CD14-positive monocyte (primary cell): ENCODE data around the gene TTLL8. TPM values are rescaled to one million over a fixed set of nuclear protein-coding genes. Genes with fewer than 3 reads are reported as not detected.
A peak's percentile ranks its signal among the peaks of the same experiment; 100 is the strongest.
"Not testable (repeated sequence)": the region's sequence is repeated elsewhere in the genome, so short reads cannot be mapped to it uniquely, and the experiment has no call there.

Source experiments
- DNase-seq, 3 donors: peaks; one replicate each; pipeline ENCODE4 v3.0.0-alpha.2; 2011 to 2022
- H2AFZ ChIP-seq: 2 replicates; pipeline ENCODE4 v1.6.0; 2012; ENCODE audit warnings: mild to moderate bottlenecking, low read depth, low read length, inconsistent platforms; ENCODE audit not compliant: insufficient read depth, poor library complexity, severe bottlenecking
- H3K27ac ChIP-seq, 2 donors: 1 replicate in 1 of 2; 2 replicates in 1 of 2; pipeline ENCODE4 v1.5.1; 2012 to 2013; ENCODE audit warnings: low read length in 2 of 2, control low read depth in 1 of 2, inconsistent platforms in 1 of 2, low read depth in 1 of 2, mild to moderate bottlenecking in 1 of 2
- H3K27me3 ChIP-seq, 2 donors: one replicate each; pipeline versions ENCODE4 v1.6.0 to v1.6.1; 2011 to 2013; ENCODE audit warnings: low read length in 2 of 2; ENCODE audit not compliant: control insufficient read depth in 2 of 2, insufficient read depth in 2 of 2
- H3K36me3 ChIP-seq, 2 donors: replicated peaks in 1 of 2; 1 replicate in 1 of 2; 2 replicates in 1 of 2; pipeline versions ENCODE4 v1.5.1 to v1.6.1; 2012 to 2013; ENCODE audit warnings: low read length in 2 of 2, control low read depth in 1 of 2, inconsistent platforms in 1 of 2, mild to moderate bottlenecking in 1 of 2; ENCODE audit not compliant: insufficient read depth in 2 of 2, control insufficient read depth in 1 of 2
- H3K4me1 ChIP-seq, 2 donors: 1 replicate in 1 of 2; 2 replicates in 1 of 2; pipeline versions ENCODE4 v1.5.1 to v1.6.1; 2012 to 2013; ENCODE audit warnings: low read length in 2 of 2, control low read depth in 1 of 2, inconsistent platforms in 1 of 2, mild to moderate bottlenecking in 1 of 2, moderate library complexity in 1 of 2; ENCODE audit not compliant: insufficient read depth in 2 of 2, control insufficient read depth in 1 of 2
- H3K4me2 ChIP-seq: replicated peaks from 2 replicates; pipeline ENCODE3; 2012; ENCODE audit warnings: low read length, moderate library complexity, mild to moderate bottlenecking; ENCODE audit not compliant: poor library complexity, severe bottlenecking; ENCODE audit errors: extremely low read depth
- H3K4me3 ChIP-seq, 3 experiments: fragments of 200-600 bp in 1 of 3; sonication (generic) in 1 of 3; replicated peaks in 1 of 3; 1 replicate in 2 of 3; 2 replicates in 1 of 3; pipeline ENCODE4 v1.5.1; 2011 to 2013; ENCODE audit warnings: low read length in 3 of 3, mild to moderate bottlenecking in 3 of 3, control low read depth in 2 of 3, low read depth in 2 of 3, inconsistent platforms in 1 of 3, moderate library complexity in 1 of 3
- H3K79me2 ChIP-seq: 2 replicates; pipeline ENCODE4 v1.6.0; 2012; ENCODE audit warnings: mild to moderate bottlenecking, control low read depth, inconsistent platforms, low read length, moderate library complexity; ENCODE audit not compliant: insufficient read depth
- H3K9ac ChIP-seq: 2 replicates; pipeline ENCODE4 v1.6.0; 2017; ENCODE audit warnings: low read length, mild to moderate bottlenecking; ENCODE audit not compliant: insufficient read depth, poor library complexity, severe bottlenecking
- H3K9me3 ChIP-seq, 2 donors: replicated peaks in 1 of 2; 1 replicate in 1 of 2; 2 replicates in 1 of 2; pipeline versions ENCODE4 v1.5.1 to v1.6.1; 2012 to 2013; ENCODE audit warnings: low read length in 2 of 2, control low read depth in 1 of 2; ENCODE audit not compliant: control insufficient read depth in 1 of 2, insufficient read depth in 1 of 2
- H4K20me1 ChIP-seq: 2 replicates; pipeline ENCODE4 v1.6.0; 2012; ENCODE audit warnings: mild to moderate bottlenecking, low read length, control low read depth, moderate library complexity; ENCODE audit not compliant: insufficient read depth
- H3K27ac Mint-ChIP-seq, 7 donors: one replicate each; pipeline ENCODE4 v1.8.0; 2020; ENCODE audit warnings: mild to moderate bottlenecking in 7 of 7, mixed read lengths in 7 of 7, moderate library complexity in 6 of 7, inconsistent platforms in 2 of 7
- H3K27me3 Mint-ChIP-seq, 3 donors: one replicate each; pipeline ENCODE4 v1.8.0; 2021 to 2022; ENCODE audit warnings: low read depth in 3 of 3, mild to moderate bottlenecking in 3 of 3, mixed read lengths in 3 of 3, moderate library complexity in 3 of 3, inconsistent platforms in 1 of 3
- H3K36me3 Mint-ChIP-seq, 2 donors: one replicate each; pipeline ENCODE4 v1.8.0; 2020; ENCODE audit warnings: mixed read lengths in 2 of 2, inconsistent platforms in 1 of 2, mild to moderate bottlenecking in 1 of 2
- H3K4me1 Mint-ChIP-seq: one replicate; pipeline ENCODE4 v1.8.0; 2020; ENCODE audit warnings: mild to moderate bottlenecking, mixed read lengths
- H3K4me3 Mint-ChIP-seq, 2 donors: one replicate each; pipeline ENCODE4 v1.8.0; 2020; ENCODE audit warnings: mild to moderate bottlenecking in 2 of 2, mixed read lengths in 2 of 2, moderate library complexity in 1 of 2
- H3K9me3 Mint-ChIP-seq, 7 donors: one replicate each; pipeline ENCODE4 v1.8.0; 2020 to 2022; ENCODE audit warnings: mixed read lengths in 7 of 7, mild to moderate bottlenecking in 6 of 7, moderate library complexity in 6 of 7, inconsistent platforms in 2 of 7
- WGBS: methylation state at CpG from one replicate; pipeline ENCODE4 v1.1.5; 2013; ENCODE audit warnings: missing lambda C conversion rate; ENCODE audit not compliant: insufficient coverage; 5-methylcytosine and 5-hydroxymethylcytosine counted together
- intact Hi-C, 2 donors: fragments of 100-400 bp; cut with micrococcal nuclease; formaldehyde crosslinking; loops; one replicate each; pipeline versions ENCODE4 v1.15.0 to v1.15.1; 2023
- polyA plus RNA-seq, 3 donors: library from polyadenylated mRNA; depleted of rRNA in 1 of 3; unstranded in 2 of 3; stranded (reverse) in 1 of 3; fragments of 300-500 nt in 2 of 3; fragments of >200 nt in 1 of 3; fragmentation: Illumina TruSeq in 2 of 3; gene quantifications; 1 replicate in 2 of 3; 2 replicates in 1 of 3; pipeline ENCODE4 v1.2.3, GENCODE V29; 2012 to 2021
- TF ChIP-seq, protein P1 (sequence below): fragments of 200-600 bp; IDR thresholded peaks from one replicate; pipeline ENCODE4 v1.8.0; 2022; ENCODE audit warnings: antibody characterized with exemption, mild to moderate bottlenecking

The TTLL8 gene
- polyA plus RNA-seq, 3 donors = not detected

DNA sequence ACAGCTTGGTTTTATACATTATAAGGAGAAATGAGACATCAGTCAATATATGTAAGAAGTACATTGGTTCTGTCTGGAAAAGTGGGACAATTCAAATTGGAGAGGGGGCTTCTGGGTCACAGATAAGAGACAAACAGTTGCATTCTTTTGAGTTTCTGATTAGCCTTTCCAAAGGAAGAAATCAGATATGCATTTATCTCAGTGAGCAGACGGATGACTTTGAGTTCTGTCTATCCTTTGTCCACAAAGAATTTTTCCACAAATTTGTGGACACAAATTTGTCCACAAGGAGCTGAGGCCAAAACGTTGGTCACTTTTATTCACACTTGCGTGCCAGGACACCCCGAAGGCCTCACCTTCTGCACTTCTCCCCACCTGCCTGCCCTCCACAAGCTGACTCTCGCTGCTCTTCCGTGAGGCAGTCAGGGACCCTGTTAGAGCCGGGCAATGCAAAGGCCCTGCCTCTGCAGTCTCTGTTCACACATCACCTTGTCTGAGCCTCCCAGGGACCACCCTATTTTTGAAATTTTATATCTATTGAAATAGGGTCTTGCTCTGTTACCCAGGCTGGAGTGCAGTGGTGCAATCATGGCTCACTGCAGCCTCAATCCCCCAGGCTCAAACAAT lies 66.1 kb downstream of the TTLL8 start:
- H3K9ac ChIP-seq = no peak overlapping the region
- H3K4me2 ChIP-seq = no peak overlapping the region
- Mint-ChIP-seq H3K4me1 (peaks cover 6% of the 10 kb centered on the region), H3K9me3 (peaks cover 13 to 40% (median 34%) of the 10 kb centered on the region in 7 donors), H3K27me3 (peaks cover 10 to 17% (median 14%) of the 10 kb centered on the region in 3 donors), H3K27ac (no peak overlapping the region), H3K36me3 (peaks cover 0 to 5% of the 10 kb centered on the region in 2 donors), H3K4me3 (peak overlapping the region in 1 of 2 donors; percentile 39)
- H3K9me3 ChIP-seq = peaks cover 12 to 20% of the 10 kb centered on the region in 2 donors
- intact Hi-C loops = loop anchor here in 1 of 2 donors (2.0 kb wide), 1 partner anchor 61 kb away; no protein-coding TSS in a partner anchor
- no peaks in the 10 kb centered on the region for H3K27me3 ChIP-seq
- no peaks in the 10 kb centered on the region for H3K36me3 ChIP-seq
- no peak overlapping the region for H3K27ac ChIP-seq
- TF ChIP-seq, protein P1, sequence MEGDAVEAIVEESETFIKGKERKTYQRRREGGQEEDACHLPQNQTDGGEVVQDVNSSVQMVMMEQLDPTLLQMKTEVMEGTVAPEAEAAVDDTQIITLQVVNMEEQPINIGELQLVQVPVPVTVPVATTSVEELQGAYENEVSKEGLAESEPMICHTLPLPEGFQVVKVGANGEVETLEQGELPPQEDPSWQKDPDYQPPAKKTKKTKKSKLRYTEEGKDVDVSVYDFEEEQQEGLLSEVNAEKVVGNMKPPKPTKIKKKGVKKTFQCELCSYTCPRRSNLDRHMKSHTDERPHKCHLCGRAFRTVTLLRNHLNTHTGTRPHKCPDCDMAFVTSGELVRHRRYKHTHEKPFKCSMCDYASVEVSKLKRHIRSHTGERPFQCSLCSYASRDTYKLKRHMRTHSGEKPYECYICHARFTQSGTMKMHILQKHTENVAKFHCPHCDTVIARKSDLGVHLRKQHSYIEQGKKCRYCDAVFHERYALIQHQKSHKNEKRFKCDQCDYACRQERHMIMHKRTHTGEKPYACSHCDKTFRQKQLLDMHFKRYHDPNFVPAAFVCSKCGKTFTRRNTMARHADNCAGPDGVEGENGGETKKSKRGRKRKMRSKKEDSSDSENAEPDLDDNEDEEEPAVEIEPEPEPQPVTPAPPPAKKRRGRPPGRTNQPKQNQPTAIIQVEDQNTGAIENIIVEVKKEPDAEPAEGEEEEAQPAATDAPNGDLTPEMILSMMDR = no peak
- DNase-seq = no peak
- H3K4me1 ChIP-seq = no peaks in the 10 kb centered on the region
- H4K20me1 ChIP-seq = no peaks in the 10 kb centered on the region
- no peak overlapping the region for H2AFZ ChIP-seq
- H3K79me2 ChIP-seq = no peaks in the 10 kb centered on the region
- 94% methylated on average over 4 of the region's 7 CpGs for WGBS
- no peak overlapping the region for H3K4me3 ChIP-seq

GRCh38 chr22:49991167-49991566 lies 66.9 kb downstream of the TTLL8 start:
- H3K9me3 Mint-ChIP-seq = peaks cover 16 to 48% (median 41%) of the 10 kb centered on the region in 7 donors
- intact Hi-C loops = no loop called here
- no peak for DNase-seq
- no peaks in the 10 kb centered on the region for H3K79me2 ChIP-seq
- H3K36me3 ChIP-seq = no peaks in the 10 kb centered on the region
- H3K27me3 ChIP-seq = peaks cover 4 to 6% of the 10 kb centered on the region in 2 donors
- no peak overlapping the region for H3K9ac ChIP-seq
- H3K4me3 Mint-ChIP-seq = no peak overlapping the region
- H3K9me3 ChIP-seq = peaks cover 19 to 20% of the 10 kb centered on the region in 2 donors
- peaks cover 6% of the 10 kb centered on the region for H3K4me1 Mint-ChIP-seq
- peaks cover 10 to 23% (median 21%) of the 10 kb centered on the region in 3 donors for H3K27me3 Mint-ChIP-seq
- no peak overlapping the region for H3K27ac ChIP-seq
- H3K4me1 ChIP-seq = no peaks in the 10 kb centered on the region
- peaks cover 0 to 5% of the 10 kb centered on the region in 2 donors for H3K36me3 Mint-ChIP-seq
- H2AFZ ChIP-seq = no peak overlapping the region
- H3K4me3 ChIP-seq = no peak overlapping the region
- H3K4me2 ChIP-seq = no peak overlapping the region
- H4K20me1 ChIP-seq = no peaks in the 10 kb centered on the region
- WGBS = 77% methylated on average over 2 of the region's 6 CpGs
- TF ChIP-seq, protein P1 = no peak
- H3K27ac Mint-ChIP-seq = peak overlapping the region in 1 of 7 donors; percentile 23

- H3K36me3 Mint-ChIP-seq, H3K79me2 ChIP-seq, H3K4me2 ChIP-seq, DNase-seq, H4K20me1 ChIP-seq, H3K4me1 ChIP-seq, H2AFZ ChIP-seq, H3K27ac ChIP-seq, H3K27ac Mint-ChIP-seq, intact Hi-C loops, H3K4me3 Mint-ChIP-seq, H3K9ac ChIP-seq, H3K4me1 Mint-ChIP-seq, H3K36me3 ChIP-seq, H3K4me3 ChIP-seq: not testable (repeated sequence)
- Histone ChIP-seq H3K27me3 (peaks cover 14 to 20% of the 10 kb centered on the region in 2 donors), H3K9me3 (peaks cover 20 to 29% of the 10 kb centered on the region in 2 donors)
- peaks cover 18 to 37% (median 32%) of the 10 kb centered on the region in 3 donors for H3K27me3 Mint-ChIP-seq
- WGBS = 100% methylated on average over 4 of the region's 24 CpGs
- H3K9me3 Mint-ChIP-seq = peaks cover 24 to 61% (median 51%) of the 10 kb centered on the region in 7 donors
These were observed 68.3 kb downstream of the TTLL8 start for GRCh38 chr22:49989826-49990225.
